Right lung (tissue), 5 donors: ENCODE data around the gene PTPRK. TPM values are rescaled to one million over a fixed set of nuclear protein-coding genes. Genes with fewer than 3 reads are reported as not detected.
"Not testable (repeated sequence)": the region's sequence is repeated elsewhere in the genome, so short reads cannot be mapped to it uniquely, and the experiment has no call there.

ENCODE experiments used
- DNase-seq, 2 donors: peaks; one replicate each; pipeline ENCODE4 v3.0.0-alpha.2; 2013
- polyA plus RNA-seq, 5 donors: library from polyadenylated mRNA; unstranded; fragments of 120-200 nt; gene quantifications; one replicate each; pipeline versions ENCODE4 v1.2.1 to v1.2.3, GENCODE V29; 2013; ENCODE audit warnings: inconsistent platforms in 1 of 5, low replicate concordance in 1 of 5; ENCODE audit not compliant: insufficient read length in 5 of 5, insufficient read depth in 1 of 5

The PTPRK gene
- polyA plus RNA-seq, 5 donors, result 55.4 to 92.1 (median 85.6) TPM

DNA sequence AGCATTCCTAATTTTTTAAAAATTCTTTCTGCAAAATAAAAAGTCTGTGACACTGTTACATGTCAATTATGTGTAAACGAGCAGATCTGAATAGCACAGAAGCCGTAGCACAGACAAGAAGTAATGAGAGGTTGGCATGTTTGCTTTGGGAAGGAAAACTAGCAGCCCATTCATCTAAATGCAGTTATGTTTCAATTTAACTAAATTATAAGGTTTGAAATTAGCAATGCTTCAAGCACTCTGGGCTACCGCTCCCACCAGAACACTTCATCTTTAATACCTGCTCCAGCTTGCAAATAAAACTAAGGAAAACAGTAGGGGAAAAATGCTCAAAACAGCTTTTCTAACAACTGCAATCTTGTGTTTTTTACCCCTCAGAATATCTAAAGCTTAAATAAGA, 73.9 kb downstream of the PTPRK start:
- DNase-seq, result no peak

- DNase-seq, result no peak
These were observed 76.8 kb downstream of the PTPRK start for GRCh38 chr6:128443553-128443952.

GRCh38 chr6:128439627-128440026, 80.8 kb downstream of the PTPRK start:
- DNase-seq, result no peak

DNA sequence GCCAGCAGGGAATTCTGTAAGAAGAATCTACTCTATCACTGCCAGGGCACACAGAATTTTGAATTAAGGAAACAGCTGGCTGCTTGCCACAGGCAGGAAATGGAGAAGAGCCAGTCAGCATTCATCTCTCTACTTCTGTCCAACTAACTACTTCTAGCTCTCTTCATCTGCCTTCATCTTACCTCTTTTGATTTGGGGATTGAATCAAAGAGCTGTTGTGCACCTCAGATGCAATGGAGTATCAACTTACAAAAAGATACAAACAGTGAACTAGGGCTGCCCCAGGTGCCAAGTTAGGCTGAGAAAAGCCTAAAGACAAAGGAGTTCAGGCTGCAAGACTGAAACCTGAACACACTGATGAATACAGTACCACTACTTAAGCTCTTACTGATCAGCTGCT, 82.0 kb downstream of the PTPRK start:
- no peak for DNase-seq

DNA sequence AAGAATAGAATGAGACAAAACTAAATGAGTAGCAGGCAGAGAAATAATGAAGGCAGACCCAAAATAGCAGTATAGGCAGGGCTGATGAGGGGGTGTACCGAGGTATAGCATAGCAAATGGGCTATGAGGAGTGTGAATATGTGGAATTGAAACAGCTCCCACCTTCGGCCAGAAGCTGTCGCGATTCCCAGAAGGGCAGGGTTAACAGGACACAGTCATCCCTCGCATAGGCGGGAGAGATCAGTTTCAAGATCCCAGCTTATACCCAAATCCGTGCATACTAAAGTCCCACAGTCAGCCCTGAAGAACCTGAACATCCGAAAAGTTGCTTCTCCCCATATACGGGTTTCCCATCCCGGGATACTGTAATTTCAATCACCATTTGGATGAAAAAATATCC, 82.7 kb downstream of the PTPRK start:
- DNase-seq, result no peak

DNA sequence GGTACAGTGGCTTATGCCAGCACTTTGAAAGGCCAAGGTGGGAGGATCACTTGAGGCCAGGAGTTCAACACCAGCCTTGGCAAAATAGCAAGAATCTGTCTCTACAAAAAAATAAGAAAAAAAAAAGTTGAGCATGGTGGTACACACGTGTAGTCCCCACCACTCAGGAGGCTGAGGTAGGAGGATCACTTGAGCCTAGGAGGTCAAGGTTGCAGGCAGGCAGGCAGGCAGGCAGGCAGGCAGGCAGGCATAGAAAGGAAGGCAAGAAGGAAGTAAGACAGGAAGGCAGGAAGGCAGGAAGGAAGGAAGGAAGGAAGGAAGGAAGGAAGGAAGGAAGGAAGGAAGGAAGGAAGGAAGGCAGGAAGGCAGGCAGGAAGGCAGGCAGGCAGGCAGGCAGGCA, 85.6 kb downstream of the PTPRK start:
- not testable (repeated sequence) for DNase-seq

GRCh38 chr6:128432394-128432793, 88.0 kb downstream of the PTPRK start:
- DNase-seq, result no peak

- no peak for DNase-seq
These were observed 93.3 kb downstream of the PTPRK start for GRCh38 chr6:128427139-128427538.

DNA sequence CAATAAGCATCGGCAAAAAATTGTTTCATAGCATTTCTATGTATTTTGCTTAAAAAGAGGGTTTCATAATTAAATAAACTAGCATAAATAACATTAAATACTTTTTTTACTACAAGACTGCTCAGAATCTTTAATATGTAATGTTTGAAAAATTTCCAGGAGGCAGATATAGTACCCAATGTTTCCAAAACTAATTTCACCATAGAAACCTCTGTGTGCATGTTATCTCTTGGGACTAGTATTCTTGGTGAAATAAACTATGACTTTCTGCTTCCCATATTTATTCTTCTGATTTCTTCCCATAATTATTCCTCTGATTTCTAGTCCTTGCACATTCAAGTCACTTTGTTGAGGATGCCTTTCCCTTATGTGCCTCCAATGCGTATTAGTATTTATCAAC, 94.5 kb downstream of the PTPRK start:
- no peak for DNase-seq

DNA sequence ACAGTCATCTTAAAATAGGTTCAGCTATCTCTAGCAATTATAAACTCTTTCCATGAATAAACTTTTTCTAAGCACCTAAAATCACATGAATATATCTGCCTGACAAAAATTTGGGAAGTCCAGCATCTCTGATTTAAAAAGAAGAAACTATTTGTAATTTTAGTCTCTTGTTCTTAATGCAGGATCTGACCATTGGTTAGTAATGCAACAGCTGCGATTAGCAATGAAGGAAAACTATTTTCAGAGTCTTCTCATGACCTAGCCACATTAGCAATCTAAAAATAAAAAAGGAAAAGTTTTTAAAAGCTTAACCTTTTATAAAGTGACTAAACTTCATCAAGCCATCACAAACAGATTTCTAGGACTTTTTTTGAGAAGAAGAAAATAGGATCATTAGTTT, 97.5 kb downstream of the PTPRK start:
- DNase-seq, result no peak

DNA sequence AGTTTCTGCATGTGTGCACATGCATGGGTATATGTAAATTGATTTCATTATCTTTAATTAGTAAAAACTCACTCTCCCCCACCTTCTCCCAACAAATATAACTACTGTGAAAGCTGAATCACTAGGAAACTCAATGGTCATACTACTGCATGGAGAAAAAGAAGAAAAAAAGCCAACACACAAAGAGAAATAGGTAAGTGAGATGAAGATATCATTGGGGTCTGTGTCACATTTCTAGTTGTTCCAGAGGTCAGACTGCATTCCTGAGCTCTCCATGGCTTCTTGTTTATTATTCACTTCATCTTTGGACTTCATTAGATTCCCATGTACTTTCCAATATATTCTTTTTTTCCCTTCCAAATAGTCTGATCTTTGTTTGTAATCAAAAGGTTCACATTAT, 98.2 kb downstream of the PTPRK start:
- DNase-seq, result no peak

DNA sequence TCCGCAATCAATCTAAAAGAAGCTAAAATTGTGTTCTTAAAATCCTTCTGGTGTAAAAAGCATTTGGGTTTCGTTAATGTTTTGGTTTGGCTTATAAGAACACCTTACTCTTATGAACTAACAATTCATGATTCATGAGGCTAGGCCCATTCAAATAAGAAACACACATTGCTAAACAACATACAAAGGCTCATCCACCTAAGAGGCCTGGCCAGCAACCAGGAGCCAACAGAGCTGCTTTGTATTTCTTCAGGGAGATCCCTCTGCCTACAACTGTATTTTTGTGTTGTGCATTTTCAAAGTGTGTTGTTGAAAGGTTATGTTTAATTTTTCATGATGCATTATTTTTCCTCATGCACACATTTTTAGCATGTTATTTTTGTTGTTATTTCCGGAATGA, 98.6 kb downstream of the PTPRK start:
- no peak for DNase-seq

- no peak for DNase-seq
These were observed 102.7 kb downstream of the PTPRK start for GRCh38 chr6:128417698-128418097.

GRCh38 chr6:128415387-128415786, 105.0 kb downstream of the PTPRK start:
- DNase-seq, result no peak

GRCh38 chr6:128414943-128415342, 105.5 kb downstream of the PTPRK start:
- DNase-seq, result no peak

- DNase-seq, result no peak
These were observed 107.1 kb downstream of the PTPRK start for GRCh38 chr6:128413291-128413690.

- no peak for DNase-seq
These were observed 107.7 kb downstream of the PTPRK start for GRCh38 chr6:128412680-128413079.

DNA sequence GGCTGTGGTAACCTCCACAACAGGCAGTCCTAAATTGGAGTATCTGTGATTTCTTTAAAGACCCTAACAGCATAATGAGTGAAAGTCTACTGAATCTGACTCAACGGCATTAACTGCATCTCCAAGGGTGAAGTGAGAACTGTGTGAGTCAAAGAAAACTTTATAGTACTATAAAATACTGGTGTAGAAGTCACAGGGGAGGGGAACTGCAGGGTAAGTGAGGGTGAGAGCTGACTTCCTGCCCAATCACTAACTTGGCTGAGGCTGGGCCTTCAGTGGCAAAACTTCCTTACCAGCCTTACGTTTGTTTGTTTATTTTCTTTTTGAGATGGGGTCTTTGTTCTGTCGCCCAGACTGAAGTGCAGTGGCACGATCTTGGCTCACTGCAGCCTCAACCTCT, 109.8 kb downstream of the PTPRK start:
- DNase-seq, result no peak

GRCh38 chr6:128409003-128409402, 111.4 kb downstream of the PTPRK start:
- DNase-seq, result no peak

- DNase-seq, result no peak
These were observed 113.9 kb downstream of the PTPRK start for GRCh38 chr6:128406453-128406852.

GRCh38 chr6:128403618-128404444, 116.6 kb downstream of the PTPRK start:
- peak; percentile 12 for DNase-seq

- DNase-seq, result no peak
These were observed 119.5 kb downstream of the PTPRK start for GRCh38 chr6:128400875-128401274.

GRCh38 chr6:128397996-128398395, 122.4 kb downstream of the PTPRK start:
- no peak for DNase-seq

- DNase-seq, result no peak
These were observed 124.8 kb downstream of the PTPRK start for GRCh38 chr6:128395596-128395995.
